HG03095 (cell line): ENCODE data around the gene APOC3.
"Not testable (repeated sequence)": the region's sequence is repeated elsewhere in the genome, so short reads cannot be mapped to it uniquely, and the experiment has no call there.

Experiments used
- ATAC-seq: cut with Tn5 transposase; IDR thresholded peaks from one replicate; pipeline ENCODE4 v1.9.1; 2021; ENCODE audit warnings: moderate library complexity; ENCODE audit not compliant: unreplicated experiment

Gene APOC3

DNA sequence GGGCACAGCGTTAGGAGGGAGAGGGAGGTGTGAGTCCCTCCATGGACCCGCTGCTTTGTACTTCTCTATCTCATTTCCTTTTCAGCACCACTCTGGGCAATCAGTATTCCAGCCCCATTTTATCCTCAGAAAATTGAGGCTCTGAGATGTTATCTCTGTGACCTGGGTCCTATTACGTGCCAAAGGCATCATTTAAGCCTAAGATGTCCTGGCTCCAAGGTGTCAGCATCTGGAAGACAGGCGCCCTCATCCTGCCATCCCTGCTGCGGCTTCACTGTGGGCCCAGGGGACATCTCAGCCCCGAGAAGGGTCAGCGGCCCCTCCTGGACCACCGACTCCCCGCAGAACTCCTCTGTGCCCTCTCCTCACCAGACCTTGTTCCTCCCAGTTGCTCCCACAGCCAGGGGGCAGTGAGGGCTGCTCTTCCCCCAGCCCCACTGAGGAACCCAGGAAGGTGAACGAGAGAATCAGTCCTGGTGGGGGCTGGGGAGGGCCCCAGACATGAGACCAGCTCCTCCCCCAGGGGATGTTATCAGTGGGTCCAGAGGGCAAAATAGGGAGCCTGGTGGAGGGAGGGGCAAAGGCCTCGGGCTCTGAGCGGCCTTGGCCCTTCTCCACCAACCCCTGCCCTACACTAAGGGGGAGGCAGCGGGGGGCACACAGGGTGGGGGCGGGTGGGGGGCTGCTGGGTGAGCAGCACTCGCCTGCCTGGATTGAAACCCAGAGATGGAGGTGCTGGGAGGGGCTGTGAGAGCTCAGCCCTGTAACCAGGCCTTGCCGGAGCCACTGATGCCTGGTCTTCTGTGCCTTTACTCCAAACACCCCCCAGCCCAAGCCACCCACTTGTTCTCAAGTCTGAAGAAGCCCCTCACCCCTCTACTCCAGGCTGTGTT is 829 bp upstream of the APOC3 start:
- ATAC-seq: no peak

DNA sequence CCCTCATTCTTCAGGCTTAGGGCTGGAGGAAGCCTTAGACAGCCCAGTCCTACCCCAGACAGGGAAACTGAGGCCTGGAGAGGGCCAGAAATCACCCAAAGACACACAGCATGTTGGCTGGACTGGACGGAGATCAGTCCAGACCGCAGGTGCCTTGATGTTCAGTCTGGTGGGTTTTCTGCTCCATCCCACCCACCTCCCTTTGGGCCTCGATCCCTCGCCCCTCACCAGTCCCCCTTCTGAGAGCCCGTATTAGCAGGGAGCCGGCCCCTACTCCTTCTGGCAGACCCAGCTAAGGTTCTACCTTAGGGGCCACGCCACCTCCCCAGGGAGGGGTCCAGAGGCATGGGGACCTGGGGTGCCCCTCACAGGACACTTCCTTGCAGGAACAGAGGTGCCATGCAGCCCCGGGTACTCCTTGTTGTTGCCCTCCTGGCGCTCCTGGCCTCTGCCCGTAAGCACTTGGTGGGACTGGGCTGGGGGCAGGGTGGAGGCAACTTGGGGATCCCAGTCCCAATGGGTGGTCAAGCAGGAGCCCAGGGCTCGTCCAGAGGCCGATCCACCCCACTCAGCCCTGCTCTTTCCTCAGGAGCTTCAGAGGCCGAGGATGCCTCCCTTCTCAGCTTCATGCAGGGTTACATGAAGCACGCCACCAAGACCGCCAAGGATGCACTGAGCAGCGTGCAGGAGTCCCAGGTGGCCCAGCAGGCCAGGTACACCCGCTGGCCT is 641 bp downstream of the APOC3 start:
- no peak for ATAC-seq

GRCh38 chr11:116831790-116832349 is 2.2 kb downstream of the APOC3 start:
- no peak for ATAC-seq

- no peak for ATAC-seq
Measured at GRCh38 chr11:116832350-116833290, 2.9 kb downstream of the APOC3 start.

DNA sequence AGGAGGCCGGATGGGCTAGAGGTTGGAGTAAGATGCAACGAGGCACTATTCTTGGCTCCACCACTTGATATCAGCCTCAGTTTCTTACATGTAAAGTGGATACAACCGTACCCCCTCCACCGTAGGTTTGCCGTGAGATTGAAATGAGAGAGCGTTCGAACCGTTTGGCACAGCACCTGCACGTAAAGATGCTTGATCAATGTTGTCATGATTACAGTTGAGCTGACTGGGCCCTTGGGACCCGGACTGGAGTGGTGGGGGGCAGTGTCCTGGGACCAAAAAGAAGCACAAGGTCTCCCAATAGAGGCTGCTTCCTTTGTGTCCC is 3.7 kb downstream of the APOC3 start:
- ATAC-seq: no peak

- no peak for ATAC-seq
Measured at GRCh38 chr11:116833816-116834534, 4.3 kb downstream of the APOC3 start.

GRCh38 chr11:116834535-116835041 is 4.9 kb downstream of the APOC3 start:
- ATAC-seq: not testable (repeated sequence)

DNA sequence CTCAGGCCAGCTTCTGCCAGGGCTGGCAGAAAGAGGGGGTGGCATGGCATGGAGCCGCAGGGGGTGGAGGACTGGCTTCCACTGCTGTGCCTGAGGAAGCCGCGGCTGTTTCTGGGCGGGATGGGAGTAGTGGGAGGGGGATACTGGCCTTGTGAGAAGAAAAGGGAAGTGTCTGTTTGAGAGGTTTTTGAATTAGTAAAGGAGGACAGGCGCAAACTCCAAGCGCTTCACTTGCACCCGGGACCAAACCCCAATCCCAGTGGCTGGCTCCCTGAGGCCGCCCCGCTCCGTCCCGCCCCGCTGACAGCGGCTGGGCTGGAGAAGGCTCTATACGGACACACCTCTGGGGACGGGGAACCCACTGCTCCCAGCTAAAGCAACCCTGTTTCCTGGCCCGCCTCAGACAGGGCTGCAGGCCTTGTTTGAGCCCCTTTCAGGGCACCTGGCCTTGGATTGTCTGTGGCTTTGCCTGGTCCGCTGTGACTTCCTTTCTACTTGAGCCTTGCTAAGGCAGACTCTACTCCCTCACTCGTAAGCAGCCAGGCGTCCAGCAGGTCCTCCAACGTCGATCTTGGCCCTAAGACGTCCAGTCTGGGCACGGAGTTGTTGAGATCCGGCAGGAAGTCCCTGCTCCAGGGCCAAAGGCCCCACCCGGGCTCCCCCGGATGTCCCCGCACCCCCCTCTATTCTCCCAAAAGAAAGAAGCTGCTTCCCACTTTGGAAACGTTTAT is 5.5 kb downstream of the APOC3 start:
- peak; percentile 21 for ATAC-seq

DNA sequence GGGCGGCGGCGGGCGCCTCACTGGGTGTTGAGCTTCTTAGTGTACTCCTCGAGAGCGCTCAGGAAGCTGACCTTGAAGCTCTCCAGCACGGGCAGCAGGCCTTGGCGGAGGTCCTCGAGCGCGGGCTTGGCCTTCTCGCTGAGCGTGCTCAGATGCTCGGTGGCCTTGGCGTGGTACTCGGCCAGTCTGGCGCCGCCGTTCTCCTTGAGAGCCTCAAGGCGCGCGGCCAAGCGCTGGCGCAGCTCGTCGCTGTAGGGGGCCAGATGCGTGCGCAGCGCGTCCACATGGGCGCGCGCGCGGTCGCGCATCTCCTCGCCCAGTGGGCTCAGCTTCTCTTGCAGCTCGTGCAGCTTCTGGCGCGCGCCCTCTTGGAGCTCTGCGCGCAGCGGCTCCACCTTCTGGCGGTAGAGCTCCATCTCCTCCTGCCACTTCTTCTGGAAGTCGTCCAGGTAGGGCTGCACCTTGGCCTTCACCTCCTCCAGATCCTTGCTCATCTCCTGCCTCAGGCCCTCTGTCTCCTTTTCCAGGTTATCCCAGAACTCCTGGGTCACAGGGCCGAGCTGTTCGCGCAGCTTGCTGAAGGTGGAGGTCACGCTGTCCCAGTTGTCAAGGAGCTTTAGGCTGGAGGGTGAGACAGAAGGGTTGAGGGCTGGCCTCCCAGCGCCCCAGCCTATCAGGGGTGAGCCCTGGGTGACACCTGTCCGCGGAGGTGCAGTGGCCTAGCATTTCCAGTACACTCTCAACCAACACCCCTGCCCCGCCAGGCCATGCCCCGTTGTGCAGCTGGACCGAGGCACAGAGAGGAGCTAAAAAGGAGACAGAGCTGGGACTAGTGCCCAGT is 6.3 kb downstream of the APOC3 start:
- ATAC-seq: peak; percentile 82

DNA sequence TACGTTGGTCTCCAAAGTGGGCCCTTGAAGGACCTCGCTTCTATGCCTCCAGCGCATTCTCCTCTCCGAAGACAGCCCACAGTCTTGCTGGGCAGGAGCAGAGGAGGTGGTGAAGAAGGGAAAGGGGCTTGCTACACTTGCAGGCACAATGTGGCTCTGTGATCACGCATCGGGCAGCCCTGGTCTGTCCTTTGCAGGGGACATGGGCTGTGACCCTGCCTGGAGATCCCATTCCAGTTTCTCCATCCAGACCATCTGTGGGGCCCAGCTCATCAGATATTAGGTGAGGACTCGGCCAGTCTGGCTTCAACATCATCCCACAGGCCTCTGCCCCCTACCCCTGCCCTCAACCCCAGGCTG is 6.9 kb downstream of the APOC3 start:
- ATAC-seq: no peak

DNA sequence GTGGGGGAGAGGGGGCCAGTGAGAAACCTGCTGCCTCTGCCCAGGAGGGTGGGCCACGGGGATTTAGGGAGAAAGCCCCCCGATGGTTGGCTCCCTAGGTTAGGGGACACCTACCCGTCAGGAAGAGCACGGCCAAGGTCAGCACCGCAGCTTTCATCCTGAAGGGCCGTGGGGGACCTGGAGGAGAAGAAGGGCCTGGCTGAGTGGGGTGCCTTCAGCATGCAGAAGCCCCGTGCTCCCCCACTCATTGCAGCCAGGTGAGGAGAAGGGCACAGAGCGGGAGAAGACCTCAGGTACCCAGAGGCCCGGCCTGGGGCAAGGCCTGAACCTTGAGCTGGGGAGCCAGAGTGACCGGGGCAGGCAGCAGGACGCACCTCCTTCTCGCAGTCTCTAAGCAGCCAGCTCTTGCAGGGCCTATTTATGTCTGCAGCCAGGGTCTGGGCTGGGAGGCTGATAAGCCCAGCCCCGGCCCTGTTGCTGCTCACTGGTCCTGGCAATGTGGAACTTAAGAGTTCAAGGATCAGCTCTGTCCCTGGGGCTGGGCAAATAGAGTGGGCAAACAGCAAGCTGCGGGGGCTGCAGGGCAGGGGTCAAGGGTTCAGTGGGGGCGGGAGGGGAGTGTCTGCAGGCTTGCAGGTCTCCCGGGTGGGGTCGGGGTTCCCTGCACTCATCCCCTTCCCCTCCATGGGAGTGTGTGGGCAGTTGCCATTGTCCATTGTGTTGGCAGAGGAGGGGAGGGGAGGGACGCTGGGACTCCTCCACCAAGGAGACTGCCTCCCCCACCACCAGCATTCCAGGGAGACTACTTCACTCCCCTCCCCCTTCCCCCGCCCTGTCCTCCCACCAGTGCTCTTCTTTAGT is 7.8 kb downstream of the APOC3 start, which contains the start of gene APOA1:
Gene APOA1 (minus strand): TSS at position 392 of the 861 bp plus-strand sequence. CDS start 235 bp downstream, at position 157.
- ATAC-seq: no peak

DNA sequence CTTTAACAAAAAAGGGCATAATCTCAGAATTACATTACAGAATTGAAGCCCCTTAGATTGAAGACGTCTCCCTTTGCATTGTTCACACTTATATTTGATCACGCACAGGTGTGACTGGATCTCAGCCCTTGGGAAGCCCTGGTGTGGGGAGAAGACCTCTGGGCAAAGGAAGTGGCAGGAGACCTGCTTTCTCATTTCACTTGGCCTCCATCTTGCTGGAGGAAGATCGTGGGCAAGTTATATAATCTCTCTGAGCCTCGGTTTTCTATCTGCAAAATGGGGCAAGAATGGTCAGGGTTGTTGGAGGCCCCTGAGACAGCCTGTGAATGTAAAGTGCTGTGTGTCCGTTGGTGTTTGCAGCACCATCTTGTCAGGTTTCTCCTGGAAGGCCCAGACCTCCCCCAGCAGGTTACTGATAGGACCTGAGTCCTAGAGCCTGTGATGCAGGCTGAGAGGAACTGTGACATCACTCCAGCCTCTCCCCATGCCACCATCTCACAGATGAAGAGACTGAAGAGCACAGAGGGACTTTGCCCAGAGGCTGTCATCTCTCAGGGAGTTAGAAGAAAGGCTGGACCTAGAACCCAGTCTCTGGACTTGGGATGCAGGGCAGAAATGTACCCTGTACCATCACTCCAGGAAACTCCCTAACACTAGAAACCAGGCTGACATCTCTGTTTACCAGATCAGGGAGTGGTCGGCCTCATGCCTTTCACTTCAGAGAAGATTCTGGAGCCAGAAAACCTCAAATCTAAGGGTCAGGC is 8.8 kb downstream of the APOC3 start:
- no peak for ATAC-seq

GRCh38 chr11:116840224-116840745 is 10.6 kb downstream of the APOC3 start:
- ATAC-seq: no peak

GRCh38 chr11:116840746-116841296 is 11.1 kb downstream of the APOC3 start:
- ATAC-seq: no peak

DNA sequence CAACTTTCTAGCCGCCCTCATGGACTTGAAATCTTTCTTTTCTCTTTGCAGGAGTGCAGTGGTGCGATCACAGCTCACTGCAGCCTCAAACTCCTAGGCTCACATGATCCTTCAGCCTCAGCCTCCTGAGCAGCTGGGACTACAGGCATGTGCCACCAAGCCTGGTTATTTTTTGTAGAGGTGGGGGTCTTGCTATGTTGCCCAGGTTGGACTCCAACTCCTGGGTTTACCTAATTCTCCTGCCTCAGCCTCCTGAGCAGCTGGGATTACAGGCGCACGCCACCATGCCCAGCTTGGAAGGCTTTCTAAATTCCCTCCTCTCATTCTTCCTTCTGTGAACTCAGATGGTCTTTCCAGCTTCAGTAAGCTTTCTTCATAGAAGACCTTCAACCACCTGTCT is 12.4 kb downstream of the APOC3 start:
- no peak for ATAC-seq

DNA sequence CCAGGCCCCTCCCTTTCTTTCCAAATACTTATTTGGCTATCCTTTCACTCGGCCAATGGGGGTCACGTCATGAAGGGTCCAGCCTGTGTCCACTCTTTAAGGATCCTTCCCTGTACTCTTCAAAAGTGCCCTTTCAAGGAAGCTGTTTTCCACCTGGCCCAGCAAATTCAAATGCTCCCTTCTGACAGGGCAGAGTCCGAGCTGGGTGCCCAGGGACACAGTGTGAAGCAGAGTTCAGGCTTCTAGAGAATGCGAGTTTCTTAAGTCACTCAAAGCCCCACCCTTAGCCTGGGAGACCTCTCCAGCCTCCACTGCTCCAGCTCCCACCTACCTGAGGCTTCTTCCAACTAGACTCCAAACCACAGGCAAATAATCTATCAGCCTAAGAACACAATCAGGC is 13.2 kb downstream of the APOC3 start:
- ATAC-seq: no peak
